ENCODE measurements around the gene LCNL1.

The LCNL1 gene

DNA sequence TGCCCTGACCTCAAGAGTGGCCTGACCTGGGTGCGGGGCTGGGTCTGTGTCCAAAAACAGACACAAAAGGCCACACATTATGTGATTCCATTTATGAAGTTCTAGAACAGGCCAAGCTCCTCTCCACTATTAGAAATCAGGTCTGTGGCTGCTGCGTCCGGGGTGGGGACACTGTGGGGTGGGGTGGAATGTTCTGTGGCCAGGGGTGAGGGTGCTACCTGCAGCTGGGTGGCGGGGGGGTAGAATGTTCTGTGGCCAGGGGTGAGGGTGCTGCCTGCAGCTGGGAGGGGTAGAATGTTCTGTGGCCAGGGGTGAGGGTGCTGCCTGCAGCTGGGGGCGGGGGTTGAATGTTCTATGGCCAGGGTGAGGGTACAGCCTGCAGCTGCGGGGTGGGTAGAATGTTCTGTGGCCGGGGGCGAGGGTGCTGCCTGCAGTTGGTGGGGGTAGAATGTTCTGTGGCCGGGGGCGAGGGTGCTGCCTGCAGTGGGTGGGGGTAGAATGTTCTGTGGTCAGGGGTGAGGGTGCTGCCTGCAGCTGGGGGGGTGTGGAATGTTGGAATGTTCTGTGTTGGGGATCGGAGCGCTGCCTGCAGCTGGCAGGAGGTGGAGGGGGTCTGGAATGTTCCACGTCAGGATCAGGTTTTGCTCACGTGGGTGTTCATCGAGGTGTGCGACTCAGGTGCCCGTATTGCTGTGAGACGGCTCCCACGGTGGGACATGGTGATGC lies 22.4 kb upstream of the LCNL1 start:
- no peak for DNase-seq

DNA sequence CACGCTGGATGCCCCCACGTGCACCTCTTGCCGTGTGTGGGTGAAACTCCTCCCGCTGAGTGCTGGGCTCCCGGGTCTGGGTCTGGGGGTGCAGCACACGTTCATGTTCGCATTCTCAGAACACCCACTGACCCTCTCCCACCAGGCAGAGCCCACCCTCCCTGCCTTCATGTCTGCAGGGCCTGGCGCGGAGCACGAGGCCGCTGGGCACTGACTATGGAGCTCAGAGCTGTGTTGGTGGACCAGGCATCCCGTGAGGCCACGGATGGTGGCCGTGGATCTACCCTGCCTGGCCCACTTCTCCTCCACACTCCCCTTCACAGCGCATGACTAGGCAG lies 21.9 kb upstream of the LCNL1 start:
- DNase-seq: no peak

- no peak for DNase-seq
These were observed 21.3 kb upstream of the LCNL1 start for GRCh38 chr9:136961279-136962065.

- no peak for DNase-seq
These were observed 20.6 kb upstream of the LCNL1 start for GRCh38 chr9:136962163-136962562.

DNA sequence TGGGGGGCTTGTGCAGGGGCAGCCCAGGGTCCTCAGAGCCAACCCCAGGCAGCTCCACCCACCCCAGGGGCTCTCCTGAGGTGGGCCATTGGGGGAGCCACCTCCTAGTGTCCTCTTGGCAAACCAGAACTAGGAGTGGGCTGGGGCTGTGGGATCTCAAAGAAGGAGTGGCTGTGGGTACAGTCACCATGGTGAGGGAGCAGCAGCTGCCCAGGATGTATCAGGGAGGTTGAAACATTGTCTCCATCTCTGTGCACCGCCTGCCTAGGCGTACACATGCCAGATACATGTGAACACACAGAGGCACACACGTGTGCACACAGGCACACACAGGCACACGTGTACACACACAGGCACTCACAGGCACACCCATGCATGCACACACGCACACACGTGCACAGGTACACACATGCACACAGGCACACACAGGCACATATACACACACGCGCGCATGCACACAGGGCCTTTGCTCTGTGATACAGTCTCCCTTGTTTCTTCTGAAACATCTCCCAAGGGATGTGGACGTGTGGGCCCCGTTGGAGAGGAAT lies 20.0 kb upstream of the LCNL1 start:
- no peak for DNase-seq

DNA sequence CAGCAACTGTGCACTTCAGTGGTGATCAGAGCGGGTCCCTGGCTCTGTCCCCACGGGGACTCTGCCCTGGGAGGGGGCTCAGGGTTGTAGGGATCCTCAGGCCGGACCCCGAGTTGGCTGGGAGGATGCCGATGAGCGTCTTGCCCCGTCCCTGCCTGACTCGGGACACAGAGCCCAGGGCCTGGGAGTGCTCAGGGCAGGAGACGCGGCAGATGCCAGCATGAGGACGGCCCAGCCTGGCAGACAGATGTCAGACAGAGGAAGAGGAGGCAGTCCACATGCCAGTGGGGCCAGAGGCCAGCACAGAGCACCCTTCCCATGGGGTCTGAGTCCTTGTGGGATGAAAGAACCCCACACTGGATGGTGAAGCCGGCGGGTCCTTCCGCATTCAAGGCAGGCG lies 19.5 kb upstream of the LCNL1 start:
- no peak for DNase-seq

GRCh38 chr9:136963751-136964150 lies 19.0 kb upstream of the LCNL1 start:
- DNase-seq: no peak

DNA sequence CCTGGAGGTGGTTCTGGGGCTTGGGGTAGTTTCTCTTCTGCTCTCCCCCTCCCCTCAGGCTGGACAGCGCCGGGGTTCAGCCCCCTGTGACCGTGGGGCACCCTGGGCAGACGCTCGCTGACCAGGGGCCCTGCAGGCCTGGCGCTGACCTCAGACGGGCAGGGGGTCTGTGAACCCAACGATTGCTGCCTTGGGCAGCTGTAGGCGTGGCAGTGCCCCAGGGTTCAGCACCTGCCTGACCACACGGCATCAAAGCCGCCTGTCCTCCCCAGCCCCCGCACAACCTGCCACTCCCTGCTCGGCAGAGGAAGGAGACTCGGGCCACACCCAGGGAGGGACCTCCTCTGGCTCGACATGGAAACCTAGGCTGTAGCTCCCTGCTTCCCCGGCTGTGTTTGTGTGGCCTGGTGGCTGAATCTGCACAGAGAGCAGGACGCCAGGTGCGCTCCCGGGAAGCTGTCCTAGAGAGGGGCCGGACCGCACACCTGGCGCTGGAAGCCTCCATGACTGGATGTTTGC lies 18.6 kb upstream of the LCNL1 start:
- DNase-seq: peak in 1 of 2 experiments; percentile 13

GRCh38 chr9:136964833-136965422 lies 17.9 kb upstream of the LCNL1 start:
- no peak for DNase-seq

- no peak for DNase-seq
These were observed 16.9 kb upstream of the LCNL1 start for GRCh38 chr9:136965771-136966484.

GRCh38 chr9:136968333-136969127 lies 14.3 kb upstream of the LCNL1 start:
- no peak for DNase-seq

DNA sequence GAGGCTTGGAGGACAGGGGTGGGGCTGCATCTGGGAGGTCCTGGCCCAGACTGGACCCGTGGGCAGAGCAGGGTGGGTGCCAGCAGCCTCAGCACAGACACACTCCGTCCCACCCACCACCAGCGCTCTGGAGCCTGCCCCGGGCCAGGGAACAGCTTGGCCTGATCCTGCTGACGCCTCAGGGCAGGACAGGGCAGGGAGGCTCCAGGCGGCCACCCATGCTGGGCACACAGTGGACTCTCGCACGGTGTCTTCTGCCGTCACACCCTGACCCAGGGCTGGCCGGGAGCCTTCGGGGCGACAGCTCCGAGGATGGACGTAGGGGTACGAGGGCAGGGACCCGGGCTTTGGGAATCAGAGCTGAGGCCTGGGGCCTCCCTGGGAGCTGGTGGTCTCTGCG lies 13.6 kb upstream of the LCNL1 start:
- no peak for DNase-seq

- DNase-seq: no peak
These were observed 13.0 kb upstream of the LCNL1 start for GRCh38 chr9:136969774-136970173.

DNA sequence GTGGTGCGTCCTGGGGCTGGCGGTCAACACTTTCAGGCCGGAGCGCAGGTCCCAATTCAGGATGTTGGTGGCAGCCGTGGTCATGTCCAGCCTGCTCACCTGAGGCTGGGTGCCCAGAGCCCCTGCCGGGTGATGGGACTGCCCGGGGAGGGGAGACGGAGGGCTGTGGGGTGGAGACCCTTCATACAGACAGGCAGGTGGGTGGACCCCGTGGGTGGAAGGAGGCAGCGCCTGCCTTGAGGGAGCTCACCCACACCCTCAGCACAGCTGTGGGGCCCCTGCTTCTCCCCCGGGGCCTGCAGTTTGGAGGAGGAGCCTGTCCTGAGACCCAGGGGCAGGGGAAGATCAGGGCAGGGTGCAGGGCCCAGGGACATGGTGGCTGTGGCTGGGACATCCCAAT lies 12.4 kb upstream of the LCNL1 start:
- no peak for DNase-seq

DNA sequence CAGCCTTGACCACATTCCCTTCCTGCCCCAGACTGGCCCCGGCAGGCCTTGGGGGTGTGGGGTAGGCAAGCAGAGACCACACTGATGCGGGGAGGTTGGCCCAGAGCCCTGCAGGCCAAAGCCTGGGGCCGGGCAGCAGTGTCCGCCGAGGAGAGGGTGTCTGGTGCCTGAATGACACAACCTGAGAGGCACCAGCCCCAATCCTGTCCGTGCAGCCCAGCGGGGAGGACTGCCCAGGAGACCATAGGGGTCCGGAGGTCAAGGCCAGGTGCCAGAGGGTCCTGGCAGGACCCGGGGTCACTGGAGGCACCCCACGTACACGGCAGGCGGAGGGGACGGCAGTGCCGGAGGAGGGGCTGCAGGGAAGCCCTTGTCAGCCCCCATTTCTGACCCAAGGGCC lies 11.0 kb upstream of the LCNL1 start:
- DNase-seq: no peak

DNA sequence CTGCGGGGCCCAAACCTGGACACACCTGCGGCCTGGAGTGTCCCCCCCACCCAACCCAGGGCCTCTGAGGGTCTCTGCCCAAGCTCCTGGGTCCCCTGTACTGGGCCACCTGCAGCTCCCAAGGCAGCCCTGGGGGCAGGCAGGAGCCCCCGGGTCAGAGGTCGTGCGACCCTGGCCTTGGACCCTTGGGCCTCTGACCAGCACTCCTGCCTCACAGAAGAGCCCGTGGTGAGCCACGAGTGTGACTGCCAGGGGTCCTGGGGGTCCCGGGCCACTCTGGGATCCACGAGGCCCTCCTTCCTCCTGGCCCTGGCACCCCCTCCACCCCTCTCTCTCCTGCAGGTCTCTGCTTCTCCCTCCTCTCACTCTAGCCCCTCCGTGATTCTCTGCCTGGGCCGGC lies 10.5 kb upstream of the LCNL1 start:
- no peak for DNase-seq

- no peak for DNase-seq
These were observed 10.1 kb upstream of the LCNL1 start for GRCh38 chr9:136972743-136973142.

GRCh38 chr9:136973618-136974617 lies 8.9 kb upstream of the LCNL1 start:
- DNase-seq: no peak

DNA sequence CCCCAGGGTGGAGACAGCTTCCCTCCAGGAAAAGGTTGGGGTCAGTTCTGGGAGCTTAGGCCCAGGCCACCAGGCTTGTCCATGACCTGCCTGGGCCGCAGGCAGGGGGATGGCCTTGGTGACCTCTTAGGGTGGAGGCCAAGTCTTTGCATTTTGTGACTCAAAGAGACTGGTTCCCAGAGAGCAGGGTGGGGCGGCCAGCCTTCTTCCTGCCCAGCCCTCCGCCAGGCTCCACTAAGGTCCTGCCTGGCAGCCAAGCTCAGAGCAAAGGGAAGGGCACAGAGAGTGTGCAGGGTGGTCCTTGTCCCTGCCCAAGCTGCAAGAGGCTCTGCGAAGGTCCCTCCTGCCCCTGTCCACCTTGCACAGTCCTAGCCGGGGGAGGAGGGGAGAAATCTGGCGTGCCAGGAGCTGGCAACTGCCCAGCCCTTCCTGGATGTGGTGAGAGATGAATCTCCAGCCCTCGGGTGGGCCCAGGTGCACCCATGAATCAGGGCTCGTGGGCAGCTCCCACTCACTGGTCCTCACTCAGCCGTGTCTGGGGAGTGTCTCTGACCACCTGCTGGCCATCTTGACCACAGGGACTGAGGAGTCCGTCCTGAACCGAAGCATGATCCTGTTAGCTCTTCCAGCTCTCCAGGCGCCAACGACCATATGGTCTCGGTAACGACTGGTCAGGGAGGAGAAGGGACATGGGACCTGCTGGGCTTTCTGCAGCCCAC lies 7.8 kb upstream of the LCNL1 start:
- DNase-seq: no peak

DNA sequence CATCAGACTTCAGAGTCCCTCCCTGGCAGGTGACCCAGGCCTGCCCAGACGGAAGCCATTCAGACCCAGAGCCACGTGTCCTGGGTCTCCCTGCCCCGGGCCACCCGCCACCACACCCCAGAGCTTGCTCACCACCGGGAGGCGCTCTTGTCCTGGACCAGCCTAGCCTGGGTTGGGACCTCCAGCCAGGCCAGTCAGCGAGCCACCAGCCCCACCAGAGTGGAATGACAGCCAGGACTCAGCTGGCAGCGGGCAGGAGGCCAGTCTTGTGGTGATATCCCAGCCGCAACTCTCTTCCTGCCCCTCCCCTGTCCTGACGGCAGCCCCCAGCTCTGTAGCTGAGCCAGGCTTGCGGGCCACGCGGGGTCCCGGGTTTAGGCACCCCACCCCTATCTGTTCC lies 7.1 kb upstream of the LCNL1 start:
- no peak for DNase-seq

Measured in NCI-H187 (cell line).